Measurements from ENCODE around the gene GLB1L3. TPM values are rescaled to one million over a fixed set of nuclear protein-coding genes. Genes with fewer than 3 reads are reported as not detected.
"Not testable (repeated sequence)": the region's sequence is repeated elsewhere in the genome, so short reads cannot be mapped to it uniquely, and the experiment has no call there.

The GLB1L3 gene
- total RNA-seq, 1 donor from 2014 or later: 10.9 TPM

DNA sequence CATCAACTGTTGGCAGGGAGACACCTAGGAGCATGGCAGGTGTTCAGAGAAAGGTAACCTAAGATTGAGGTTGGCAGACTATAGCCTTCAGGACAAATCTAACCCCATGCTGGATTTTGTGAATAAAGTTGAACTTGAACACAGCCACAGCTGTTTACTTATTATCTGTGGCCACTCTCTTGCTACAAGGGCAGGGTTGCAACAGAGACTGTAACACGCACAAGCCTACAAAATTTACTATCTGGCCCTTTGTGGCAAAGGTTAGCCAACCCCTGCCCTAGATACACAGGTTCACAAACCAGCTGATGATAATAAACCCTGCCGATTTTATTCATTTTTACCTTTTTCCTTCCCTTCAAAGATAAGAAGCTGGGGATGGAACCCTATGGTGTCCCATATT lies 25.5 kb upstream of the GLB1L3 start:
- intact Hi-C loops (cut with micrococcal nuclease): no loop called here

- intact Hi-C loops (cut with micrococcal nuclease): loop anchor here (1.0 to 2.0 kb wide), 11 partner anchors 10 to 325 kb away; partner anchors contain the start of gene GLB1L2
These were observed 23.6 kb upstream of the GLB1L3 start for GRCh38 chr11:134252346-134253187.

- intact Hi-C loops (cut with micrococcal nuclease): loop anchor here (1.0 to 2.0 kb wide), 11 partner anchors 9 to 326 kb away; partner anchors contain the start of gene GLB1L2
These were observed 22.8 kb upstream of the GLB1L3 start, which contains the start of the genes ACAD8 and THYN1 for GRCh38 chr11:134253188-134253993. ACAD8 (plus strand) TSS chr11:134253568; CDS start chr11:134253601, 33 bp downstream. THYN1 (minus strand) TSS chr11:134253352; CDS start chr11:134252882, 470 bp downstream.

DNA sequence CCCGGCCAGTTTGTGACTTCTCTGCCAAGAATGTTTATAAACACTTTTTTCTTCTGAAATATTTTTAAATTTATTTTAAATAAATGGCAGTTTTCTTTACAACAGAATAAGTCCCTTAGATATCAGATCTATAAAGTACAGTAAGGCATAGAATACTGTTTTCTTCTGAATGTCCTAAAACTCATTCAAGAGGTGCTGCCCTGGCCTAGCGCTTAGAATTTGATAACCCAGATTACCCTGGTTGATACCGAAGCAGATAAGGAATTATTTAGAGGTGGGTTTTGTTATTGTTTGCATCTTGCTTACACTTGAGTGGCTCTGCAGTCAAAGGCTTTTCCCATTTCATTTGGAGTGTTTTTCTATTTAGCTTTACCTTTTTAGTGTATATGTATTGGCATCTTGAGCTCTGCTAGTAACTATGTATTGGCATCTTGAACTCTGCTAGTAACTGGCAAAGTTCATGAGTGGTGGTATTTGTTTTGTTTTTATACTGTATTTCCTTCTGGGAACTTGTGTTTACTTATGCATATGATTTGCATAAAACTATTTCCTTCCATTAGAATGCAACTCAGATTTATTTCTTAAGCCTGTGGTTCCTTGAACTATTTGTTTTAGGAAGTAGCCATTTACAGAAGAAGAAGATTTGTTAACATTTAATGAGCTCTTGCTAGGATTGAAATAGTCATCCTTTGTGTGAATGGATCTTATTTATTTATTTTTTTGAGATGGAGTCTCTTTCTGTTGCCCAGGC lies 21.6 kb upstream of the GLB1L3 start:
- intact Hi-C loops (cut with micrococcal nuclease): no loop called here

DNA sequence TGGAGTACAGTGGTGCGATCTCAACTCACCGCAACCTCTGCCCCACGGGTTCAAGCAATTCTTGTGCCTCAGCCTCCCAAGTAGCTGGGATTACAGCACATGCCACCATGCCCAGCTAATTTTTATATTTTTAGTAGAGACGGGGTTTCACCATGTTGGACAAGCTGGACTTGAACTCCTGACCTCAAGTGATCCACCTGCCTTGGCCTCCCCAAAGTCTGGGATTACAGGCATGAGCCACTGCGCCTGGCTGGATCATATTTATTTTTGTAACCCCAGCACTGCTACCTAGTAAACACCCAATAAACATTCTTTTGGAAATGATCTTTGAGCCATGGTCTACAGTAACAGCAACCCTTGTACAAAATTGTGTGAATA lies 21.0 kb upstream of the GLB1L3 start:
- intact Hi-C loops (cut with micrococcal nuclease): not testable (repeated sequence)

DNA sequence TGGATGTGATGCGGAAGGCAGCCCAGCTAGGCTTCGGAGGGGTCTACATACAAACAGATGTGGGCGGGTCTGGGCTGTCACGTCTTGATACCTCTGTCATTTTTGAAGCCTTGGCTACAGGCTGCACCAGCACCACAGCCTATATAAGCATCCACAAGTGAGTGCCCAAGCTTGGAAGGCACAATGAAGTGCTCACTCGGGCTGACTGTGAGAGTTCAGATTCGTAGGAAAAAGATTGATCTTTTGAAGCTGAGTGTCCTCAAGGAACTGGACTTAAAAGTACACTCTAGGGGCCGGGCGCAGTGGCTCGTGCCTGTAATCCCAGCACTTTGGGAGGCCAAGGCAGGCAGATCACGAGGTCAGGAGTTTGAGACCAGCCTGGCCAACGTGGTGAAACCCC lies 19.1 kb upstream of the GLB1L3 start:
- intact Hi-C loops (cut with micrococcal nuclease): no loop called here

- intact Hi-C loops (cut with micrococcal nuclease): no loop called here
These were observed 17.6 kb upstream of the GLB1L3 start for GRCh38 chr11:134258577-134258976.

GRCh38 chr11:134260503-134260902 lies 15.7 kb upstream of the GLB1L3 start:
- intact Hi-C loops (cut with micrococcal nuclease): no loop called here

- intact Hi-C loops (cut with micrococcal nuclease): no loop called here
These were observed 15.2 kb upstream of the GLB1L3 start for GRCh38 chr11:134260983-134261382.

DNA sequence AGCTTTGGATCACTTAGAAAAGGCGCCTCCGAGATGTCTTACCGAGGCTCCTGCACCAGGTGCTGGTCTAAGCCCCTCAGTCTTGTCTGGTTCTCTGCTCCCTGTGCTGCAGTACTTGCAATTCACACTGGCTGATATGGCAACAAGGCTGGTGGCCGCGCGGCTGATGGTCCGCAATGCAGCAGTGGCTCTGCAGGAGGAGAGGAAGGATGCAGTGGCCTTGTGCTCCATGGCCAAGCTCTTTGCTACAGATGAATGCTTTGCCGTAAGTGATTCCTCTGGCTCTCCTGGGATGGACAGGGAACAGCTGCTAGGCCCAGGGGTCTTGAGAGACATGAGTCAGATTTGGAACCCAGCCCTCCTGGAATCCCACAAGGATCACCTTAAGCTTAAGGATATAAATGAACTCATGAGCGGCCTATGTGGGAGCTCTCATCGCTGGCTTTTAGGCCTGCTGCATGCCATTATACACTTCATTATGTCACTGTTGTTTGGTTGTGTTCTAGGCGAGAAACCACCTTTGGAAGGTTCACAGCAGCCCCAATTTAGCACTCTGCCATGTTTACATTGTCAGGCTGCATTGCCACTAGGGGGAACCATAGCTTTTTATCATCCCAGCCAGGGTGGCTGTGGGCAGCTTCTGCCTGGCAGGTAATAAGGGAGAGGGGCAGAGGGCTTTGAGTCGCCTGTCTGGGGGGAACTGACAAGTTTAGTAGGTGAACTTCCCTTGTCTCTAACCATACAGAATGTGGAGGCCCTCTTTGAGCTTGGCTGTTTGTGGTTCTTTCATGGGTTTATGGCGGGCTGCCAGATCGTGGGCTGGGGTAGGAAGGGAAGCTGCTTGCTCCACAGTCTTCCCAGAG lies 14.3 kb upstream of the GLB1L3 start:
- intact Hi-C loops (cut with micrococcal nuclease): loop anchor here (1.0 kb wide), 3 partner anchors 9 to 98 kb away; partner anchors contain the start of genes ACAD8, GLB1L3 and THYN1

GRCh38 chr11:134264966-134265764 lies 11.0 kb upstream of the GLB1L3 start:
- intact Hi-C loops (cut with micrococcal nuclease): no loop called here

GRCh38 chr11:134266440-134266839 lies 9.7 kb upstream of the GLB1L3 start:
- intact Hi-C loops (cut with micrococcal nuclease): no loop called here

DNA sequence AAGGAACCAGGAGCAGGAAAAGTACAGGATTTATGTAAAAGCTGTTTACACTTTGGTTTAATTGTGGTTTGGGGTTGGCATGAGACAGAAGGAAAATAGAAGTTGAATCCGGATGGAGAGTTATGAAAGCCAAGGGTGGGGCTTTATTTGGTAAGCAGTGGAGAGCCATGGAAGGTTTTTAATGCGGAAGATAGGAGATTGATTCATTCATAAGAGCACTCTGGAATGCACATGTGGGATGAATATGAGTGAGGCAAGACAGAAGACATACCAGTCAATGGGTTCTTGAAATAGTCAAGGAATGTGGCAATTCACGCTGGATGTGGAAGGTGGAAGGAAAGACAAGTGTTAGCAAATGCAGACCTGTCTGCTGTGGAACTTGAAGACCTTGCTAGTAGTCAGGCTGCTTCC lies 9.3 kb upstream of the GLB1L3 start:
- intact Hi-C loops (cut with micrococcal nuclease): no loop called here

- intact Hi-C loops (cut with micrococcal nuclease): no loop called here
These were observed 8.7 kb upstream of the GLB1L3 start for GRCh38 chr11:134267461-134267860.

GRCh38 chr11:134267966-134268365 lies 8.2 kb upstream of the GLB1L3 start:
- intact Hi-C loops (cut with micrococcal nuclease): no loop called here

- intact Hi-C loops (cut with micrococcal nuclease): loop anchor here (1.0 kb wide), 2 partner anchors 17 to 45 kb away; partner anchors contain the start of genes ACAD8 and THYN1
These were observed 5.9 kb upstream of the GLB1L3 start for GRCh38 chr11:134270250-134270714.

GRCh38 chr11:134271978-134272377 lies 4.2 kb upstream of the GLB1L3 start:
- intact Hi-C loops (cut with micrococcal nuclease): no loop called here

DNA sequence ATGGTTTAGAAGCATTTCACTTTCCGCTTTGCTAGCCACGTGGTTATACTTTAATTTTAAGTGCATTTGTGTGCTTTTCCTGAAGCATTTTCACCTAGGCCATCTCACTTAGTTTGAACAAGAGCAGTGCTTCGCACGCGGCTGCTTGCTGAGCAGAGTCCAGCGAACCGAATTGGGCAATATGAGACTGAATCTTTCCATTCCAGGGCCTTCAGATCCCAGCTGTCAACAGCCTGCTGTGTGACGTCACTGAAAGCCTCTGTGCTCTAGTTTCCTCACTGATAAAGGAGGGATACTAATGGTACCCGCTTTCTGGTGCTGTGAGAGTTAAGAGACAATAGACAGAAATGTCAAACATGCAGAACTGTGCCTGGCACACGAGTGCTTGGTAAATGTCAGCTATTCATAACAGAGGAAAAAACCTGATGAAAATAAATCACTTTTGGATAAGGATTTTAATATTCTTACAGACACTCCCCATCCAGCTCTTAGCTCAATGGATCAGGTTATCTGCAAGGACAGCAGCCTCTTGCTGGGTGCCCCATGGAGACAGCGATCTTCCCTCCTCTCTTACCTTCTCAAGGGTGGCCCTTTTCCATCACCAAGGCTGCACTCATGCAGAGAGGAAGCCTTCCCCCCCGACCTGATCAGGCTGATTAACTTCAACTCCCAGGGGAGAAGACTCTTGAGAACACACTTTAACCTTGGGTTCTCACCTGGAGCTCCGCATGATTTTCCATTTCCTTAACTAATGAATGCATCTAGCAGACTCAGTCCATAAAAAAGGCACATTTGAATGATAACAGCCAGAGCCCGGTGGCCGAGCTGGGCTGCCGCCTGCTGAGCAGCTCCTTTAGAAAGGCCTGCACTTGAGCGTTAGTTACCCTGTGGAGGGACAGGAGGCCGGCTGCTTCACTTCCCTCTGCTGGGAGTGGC lies 3.5 kb upstream of the GLB1L3 start:
- intact Hi-C loops (cut with micrococcal nuclease): no loop called here
